ENCODE data around the gene PSMB11. TPM values are rescaled to one million over a fixed set of nuclear protein-coding genes. Genes with fewer than 3 reads are reported as not detected.
A peak's percentile ranks its signal among the peaks of the same experiment; 100 is the strongest.

The PSMB11 gene
- total and polyA plus RNA-seq, 8 donors: 0.05 TPM; not detected in 7

GRCh38 chr14:23071921-23072539 lies 30.0 kb downstream of the PSMB11 start:
- no peak for FAIRE-seq
- Histone ChIP-seq H3K27me3 (no peaks in the 10 kb centered on the region), H3K9me3 (no peaks in the 10 kb centered on the region), H3K27ac (peak overlapping the region in 3 of 4 donors; percentile 35 to 75 (median 69)), H3K4me3 (peak overlapping the region in 1 of 4 donors; percentile 63), H3K4me1 (peaks cover 16 to 23% (median 19%) of the 10 kb centered on the region in 3 donors), H3K36me3 (peaks cover under 1 to 41% (median 11%) of the 10 kb centered on the region in 3 donors)
- no peak for TF ChIP-seq CTCF (IDR thresholded peaks at IDR 0.05)
- ATAC-seq: peak; percentile 1 to 23 (median 13)
- WGBS, 2 donors: 26 to 27% methylated on average over 5 of the region's 5 CpGs
- intact Hi-C loops (cut with DNase I): no loop called here
- peak in 1 of 6 donors; percentile 8 for DNase-seq

- Histone ChIP-seq H3K27ac (no peak overlapping the region), H3K36me3 (peaks cover 3 to 55% (median 24%) of the 10 kb centered on the region in 3 donors), H3K9me3 (no peaks in the 10 kb centered on the region), H3K27me3 (no peaks in the 10 kb centered on the region), H3K4me3 (no peak overlapping the region), H3K4me1 (peaks cover 16 to 19% (median 18%) of the 10 kb centered on the region in 3 donors)
- intact Hi-C loops (cut with DNase I): no loop called here
- 91 to 97% methylated on average over 1 of the region's 1 CpG for WGBS, 2 donors
- DNase-seq (no peak), ATAC-seq (no peak), FAIRE-seq (no peak)
- TF ChIP-seq CTCF (IDR thresholded peaks at IDR 0.05): no peak
These were observed 32.9 kb downstream of the PSMB11 start for GRCh38 chr14:23074906-23075305.

- FAIRE-seq (no peak), DNase-seq (no peak), ATAC-seq (peak; percentile 24 to 60 (median 50))
- WGBS, 2 donors: 63 to 70% methylated on average over 5 of the region's 5 CpGs
- no peaks in the 10 kb centered on the region for H3K9me3 ChIP-seq
- no peak overlapping the region for H3K27ac ChIP-seq
- peaks cover 8 to 13% (median 12%) of the 10 kb centered on the region in 3 donors for H3K4me1 ChIP-seq
- TF ChIP-seq CTCF (IDR thresholded peaks at IDR 0.05): peak; percentile 35 to 53 (median 49)
- intact Hi-C loops (cut with DNase I): no loop called here
- H3K36me3 ChIP-seq: peaks cover 5 to 75% (median 39%) of the 10 kb centered on the region in 3 donors
- no peak overlapping the region for H3K4me3 ChIP-seq
- H3K27me3 ChIP-seq: no peaks in the 10 kb centered on the region
These were observed 34.9 kb downstream of the PSMB11 start for GRCh38 chr14:23076785-23077408.

- peaks cover 0 to 2% (median 2%) of the 10 kb centered on the region in 3 donors for H3K4me1 ChIP-seq
- WGBS, 2 donors: 79 to 81% methylated on average over 5 of the region's 5 CpGs
- TF ChIP-seq CTCF (IDR thresholded peaks at IDR 0.05): no peak
- peak overlapping the region in 2 of 4 donors; percentile 16 to 19 for H3K27ac ChIP-seq
- no peaks in the 10 kb centered on the region for H3K27me3 ChIP-seq
- FAIRE-seq (no peak), DNase-seq (no peak), ATAC-seq (peak in 1 of 4 donors; percentile 7)
- H3K36me3 ChIP-seq: peaks cover 5 to 71% (median 43%) of the 10 kb centered on the region in 3 donors
- H3K9me3 ChIP-seq: no peaks in the 10 kb centered on the region
- H3K4me3 ChIP-seq: no peak overlapping the region
- intact Hi-C loops (cut with DNase I): no loop called here
These were observed 36.0 kb downstream of the PSMB11 start for GRCh38 chr14:23077962-23078361.
